HFFc6 (cell line): ENCODE measurements around the gene ADH1A. TPM values are rescaled to one million over a fixed set of nuclear protein-coding genes. Genes with fewer than 3 reads are reported as not detected.

ENCODE experiments used
- DNase-seq: peaks from one replicate; pipeline ENCODE4 v3.0.0-alpha.2; 2018
- H3K27ac Mint-ChIP-seq: 2 replicates; pipeline ENCODE4 v1.8.0; 2020; ENCODE audit warnings: mild to moderate bottlenecking, mixed read lengths
- H3K27me3 Mint-ChIP-seq: 2 replicates; pipeline ENCODE4 v1.8.0; 2021; ENCODE audit warnings: mild to moderate bottlenecking, moderate library complexity, mixed read lengths; ENCODE audit not compliant: insufficient read depth
- H3K36me3 Mint-ChIP-seq: 2 replicates; pipeline ENCODE4 v1.8.0; 2021; ENCODE audit warnings: low read depth, mixed read lengths
- H3K4me1 Mint-ChIP-seq: 2 replicates; pipeline ENCODE4 v1.8.0; 2020; ENCODE audit warnings: low read depth, mixed read lengths
- H3K4me3 Mint-ChIP-seq: 2 replicates; pipeline ENCODE4 v1.8.0; 2020; ENCODE audit warnings: mild to moderate bottlenecking, moderate library complexity, mixed read lengths
- H3K9me3 Mint-ChIP-seq: 2 replicates; pipeline ENCODE4 v1.8.0; 2020; ENCODE audit warnings: mild to moderate bottlenecking, mixed read lengths
- CTCF ChIP-seq: fragments of 200-600 bp; sonication (generic); IDR thresholded peaks from 2 replicates; pipeline ENCODE4 v1.5.0; 2021; ENCODE audit warnings: antibody characterized with exemption, mild to moderate bottlenecking
- total RNA-seq, 6 experiments: library from RNA; stranded (reverse); fragmentation: NEBNext Ultra II Directional; extraction: Animal tissue kit (Norgen Biotek cat#: 25700); gene quantifications; 2 replicates in 1 of 6; 3 replicates in 5 of 6; pipeline ENCODE4 v1.2.3, GENCODE V29; 2021

The ADH1A gene
- total RNA-seq, 6 experiments from 2014 or later: not detected

- no peaks in the 10 kb centered on the region for H3K4me1 Mint-ChIP-seq
- H3K27ac Mint-ChIP-seq: no peak overlapping the region
- DNase-seq: no peak
- no peaks in the 10 kb centered on the region for H3K27me3 Mint-ChIP-seq
- no peak for TF ChIP-seq CTCF
- H3K9me3 Mint-ChIP-seq: no peaks in the 10 kb centered on the region
- no peak overlapping the region for H3K4me3 Mint-ChIP-seq
- H3K36me3 Mint-ChIP-seq: no peaks in the 10 kb centered on the region
Measured at GRCh38 chr4:99281261-99281660, 9.5 kb downstream of the ADH1A start.

- Mint-ChIP-seq H3K36me3 (no peaks in the 10 kb centered on the region), H3K4me1 (no peaks in the 10 kb centered on the region), H3K27ac (no peak overlapping the region), H3K4me3 (no peak overlapping the region), H3K9me3 (no peaks in the 10 kb centered on the region), H3K27me3 (peaks cover 3% of the 10 kb centered on the region; the same call in 1 of the 2 replicates)
- DNase-seq: no peak
- no peak for TF ChIP-seq CTCF
Measured at GRCh38 chr4:99276417-99276816, 14.4 kb downstream of the ADH1A start.

GRCh38 chr4:99275885-99276284, 14.9 kb downstream of the ADH1A start:
- Mint-ChIP-seq H3K36me3 (no peaks in the 10 kb centered on the region), H3K27me3 (peaks cover 3% of the 10 kb centered on the region; the same call in 1 of the 2 replicates), H3K9me3 (no peaks in the 10 kb centered on the region), H3K4me3 (no peak overlapping the region), H3K4me1 (no peaks in the 10 kb centered on the region), H3K27ac (no peak overlapping the region)
- no peak for DNase-seq
- TF ChIP-seq CTCF: no peak

DNA sequence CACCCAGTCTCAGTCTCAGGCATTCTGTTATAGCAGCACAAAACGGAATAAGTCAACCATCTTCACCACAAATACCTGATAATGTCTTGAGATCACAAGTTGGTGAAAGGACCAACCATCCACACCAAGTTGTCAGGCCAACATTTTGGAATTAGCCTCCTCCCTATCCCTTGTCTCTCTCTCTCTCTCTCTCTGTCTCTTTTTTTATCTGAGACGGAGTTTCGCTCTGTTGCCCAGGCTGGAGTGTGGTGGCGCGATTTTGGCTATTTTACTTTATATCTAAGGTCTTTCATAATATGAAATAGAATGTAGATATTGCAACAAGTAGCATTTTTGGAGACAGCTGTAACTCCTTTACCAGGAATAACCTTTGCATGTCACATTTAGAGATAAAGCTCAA, 15.7 kb downstream of the ADH1A start:
- DNase-seq: no peak
- Mint-ChIP-seq H3K27me3 (peaks cover 3% of the 10 kb centered on the region; the same call in 1 of the 2 replicates), H3K4me3 (no peak overlapping the region), H3K36me3 (no peaks in the 10 kb centered on the region), H3K4me1 (no peaks in the 10 kb centered on the region), H3K9me3 (no peaks in the 10 kb centered on the region), H3K27ac (no peak overlapping the region)
- no peak for TF ChIP-seq CTCF

DNA sequence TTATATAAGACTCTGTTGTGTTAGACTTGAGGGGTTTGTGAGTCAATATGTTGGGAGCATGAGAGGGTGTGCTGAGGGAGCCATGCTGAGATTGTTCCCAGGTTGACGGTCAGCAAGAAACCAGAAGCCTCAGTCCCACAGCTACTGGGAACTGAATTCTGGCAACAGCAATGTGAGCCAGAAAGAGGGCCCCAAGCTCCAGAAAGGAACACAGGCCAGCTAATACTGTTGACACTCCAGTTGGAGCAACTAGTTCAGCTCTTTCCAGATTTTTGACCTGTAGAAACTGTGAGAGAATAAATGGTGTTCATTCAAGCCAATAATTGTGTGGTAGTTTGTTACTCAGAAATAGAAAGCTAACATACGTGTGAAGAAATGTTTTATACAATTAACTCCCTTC, 17.1 kb downstream of the ADH1A start:
- Mint-ChIP-seq H3K27ac (no peak overlapping the region), H3K4me3 (no peak overlapping the region), H3K9me3 (no peaks in the 10 kb centered on the region), H3K36me3 (no peaks in the 10 kb centered on the region), H3K27me3 (peaks cover 3% of the 10 kb centered on the region; the same call in 1 of the 2 replicates), H3K4me1 (no peaks in the 10 kb centered on the region)
- no peak for TF ChIP-seq CTCF
- no peak for DNase-seq

- Mint-ChIP-seq H3K27me3 (no peaks in the 10 kb centered on the region), H3K4me3 (no peak overlapping the region), H3K4me1 (no peaks in the 10 kb centered on the region), H3K36me3 (no peaks in the 10 kb centered on the region), H3K9me3 (0 out of 2 replicates have a peak, but pooled peaks cover 4% of the 10 kb centered on the region), H3K27ac (no peak overlapping the region)
- DNase-seq: no peak
- no peak for TF ChIP-seq CTCF
Measured at GRCh38 chr4:99264927-99265326, 25.9 kb downstream of the ADH1A start.
